Stomach (tissue), 9 donors: ENCODE measurements around the gene APEX2. TPM values are rescaled to one million over a fixed set of nuclear protein-coding genes. Genes with fewer than 3 reads are reported as not detected.

Experiments used
- DNase-seq, 2 donors: peaks; one replicate each; pipeline versions ENCODE4 v3.0.0 to v3.0.0-alpha.2; 2013 to 2019
- H3K27ac ChIP-seq, 5 donors: fragments of 200-600 bp in 4 of 5; sonication (generic) in 4 of 5; one replicate each; pipeline ENCODE4 v1.5.1; 2013 to 2019; ENCODE audit warnings: mild to moderate bottlenecking in 1 of 5, moderate library complexity in 1 of 5
- H3K27me3 ChIP-seq, 3 donors: fragments of 200-600 bp; sonication (generic); one replicate each; pipeline ENCODE4 v1.5.1; 2017 to 2019; ENCODE audit warnings: mixed run types in 1 of 3
- H3K36me3 ChIP-seq, 4 donors: fragments of 200-600 bp; sonication (generic); 1 replicate in 3 of 4; 2 replicates in 1 of 4; pipeline ENCODE4 v1.5.1; 2016 to 2019
- H3K4me1 ChIP-seq, 4 donors: fragments of 200-600 bp; sonication (generic); one replicate each; pipeline ENCODE4 v1.5.1; 2016 to 2019
- H3K4me3 ChIP-seq, 4 donors: fragments of 200-600 bp; sonication (generic) in 3 of 4; one replicate each; pipeline ENCODE4 v1.5.1; 2016 to 2019; ENCODE audit warnings: mild to moderate bottlenecking in 1 of 4
- H3K9me3 ChIP-seq, 4 donors: fragments of 200-600 bp; sonication (generic); one replicate each; pipeline ENCODE4 v1.5.1; 2016 to 2019
- POLR2AphosphoS5 ChIP-seq, 3 donors: sonication (generic); formaldehyde crosslinking; IDR thresholded peaks; one replicate each; pipeline ENCODE4 v1.6.1; 2016; ENCODE audit warnings: antibody characterized with exemption in 3 of 3
- WGBS, 5 donors: extraction: QIAGEN DNeasy Blood & Tissue Kit in 3 of 5; methylation state at CpG; one replicate each; pipeline versions ENCODE4 v1.1.5 to v1.1.7; 2013 to 2018; 5-methylcytosine and 5-hydroxymethylcytosine counted together
- intact Hi-C: fragments of 100-400 bp; cut with DNase I; formaldehyde crosslinking; loops from one replicate; pipeline ENCODE4 v1.15.1; 2023; ENCODE audit warnings: low total_unique reads
- polyA plus RNA-seq, 3 donors: library from polyadenylated mRNA; stranded (reverse); fragments of 200-250 nt; gene quantifications; one replicate each; pipeline ENCODE4 v1.2.3, GENCODE V29; 2013
- total RNA-seq, 5 donors: library from RNA; depleted of rRNA; stranded (reverse); fragments of >200 nt; gene quantifications; one replicate each; pipeline versions ENCODE4 v1.1.0 to v1.2.3, GENCODE V29; 2014 to 2016
- TF ChIP-seq, protein P1 (sequence below), 7 experiments: fragments of 450-650 bp in 4 of 7; fragments of 200-600 bp in 3 of 7; sonication (generic) in 3 of 7; IDR thresholded peaks; one replicate each; pipeline ENCODE4 v1.5.1; 2016 to 2019; ENCODE audit warnings: antibody characterized with exemption in 7 of 7, control low read depth in 2 of 7, mild to moderate bottlenecking in 1 of 7
- donor health status: healthy with polysubstance abuse.
- donor health status: Bipolar disorder and iron deficiency.
- donor health status: healthy.

APEX2 gene
- total and polyA plus RNA-seq, 8 donors: 0.29 to 11.2 (median 8.3) TPM

DNA sequence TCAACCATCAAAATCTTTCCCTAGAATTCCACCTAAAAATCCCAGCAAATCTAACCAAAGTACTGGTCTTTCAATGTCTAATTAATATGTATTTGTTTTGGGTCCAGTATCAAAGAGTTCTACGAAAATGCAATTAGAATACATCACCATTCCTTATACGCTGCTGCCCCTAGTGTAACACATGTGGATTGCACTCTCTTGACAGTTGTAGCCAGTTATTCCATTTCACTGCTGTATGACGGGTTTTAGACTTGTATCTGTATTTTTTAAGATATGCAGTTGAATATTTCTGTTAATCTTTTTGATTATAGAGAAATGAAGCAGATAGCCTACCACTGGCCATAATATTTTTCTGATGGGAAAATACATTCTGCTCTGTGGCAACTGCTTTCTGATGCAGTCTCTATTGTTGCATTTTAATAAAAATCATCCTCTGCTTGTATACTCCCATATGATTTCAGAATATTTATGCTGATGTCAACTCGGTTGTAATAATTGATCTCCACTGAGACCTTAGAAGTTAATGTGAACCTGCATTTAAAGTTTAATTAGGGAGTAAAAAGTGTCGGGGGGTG is 57.6 kb downstream of the APEX2 start:
- no peaks in the 10 kb centered on the region for H3K36me3 ChIP-seq
- no peaks in the 10 kb centered on the region for H3K27me3 ChIP-seq
- DNase-seq: peak in 1 of 2 donors; percentile 66
- H3K27ac ChIP-seq: no peak overlapping the region
- whole genome bisulfite sequencing, 5 donors: 18 to 21% (median 19%) methylated on average over 5 of the region's 5 CpGs
- peak overlapping the region in 1 of 4 donors; percentile 15 for H3K4me3 ChIP-seq
- TF ChIP-seq, protein P1, sequence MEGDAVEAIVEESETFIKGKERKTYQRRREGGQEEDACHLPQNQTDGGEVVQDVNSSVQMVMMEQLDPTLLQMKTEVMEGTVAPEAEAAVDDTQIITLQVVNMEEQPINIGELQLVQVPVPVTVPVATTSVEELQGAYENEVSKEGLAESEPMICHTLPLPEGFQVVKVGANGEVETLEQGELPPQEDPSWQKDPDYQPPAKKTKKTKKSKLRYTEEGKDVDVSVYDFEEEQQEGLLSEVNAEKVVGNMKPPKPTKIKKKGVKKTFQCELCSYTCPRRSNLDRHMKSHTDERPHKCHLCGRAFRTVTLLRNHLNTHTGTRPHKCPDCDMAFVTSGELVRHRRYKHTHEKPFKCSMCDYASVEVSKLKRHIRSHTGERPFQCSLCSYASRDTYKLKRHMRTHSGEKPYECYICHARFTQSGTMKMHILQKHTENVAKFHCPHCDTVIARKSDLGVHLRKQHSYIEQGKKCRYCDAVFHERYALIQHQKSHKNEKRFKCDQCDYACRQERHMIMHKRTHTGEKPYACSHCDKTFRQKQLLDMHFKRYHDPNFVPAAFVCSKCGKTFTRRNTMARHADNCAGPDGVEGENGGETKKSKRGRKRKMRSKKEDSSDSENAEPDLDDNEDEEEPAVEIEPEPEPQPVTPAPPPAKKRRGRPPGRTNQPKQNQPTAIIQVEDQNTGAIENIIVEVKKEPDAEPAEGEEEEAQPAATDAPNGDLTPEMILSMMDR (IDR thresholded peaks at IDR 0.05): peak in 5 of 7 experiments; percentile 39 to 79 (median 51)
- TF ChIP-seq POLR2AphosphoS5 (IDR thresholded peaks at IDR 0.05): no peak
- peaks cover 0 to 5% (median 2%) of the 10 kb centered on the region in 4 donors for H3K9me3 ChIP-seq
- intact Hi-C loops: no loop called here
- no peaks in the 10 kb centered on the region for H3K4me1 ChIP-seq

Other genes starting within 250 kb of the APEX2 start
- gene ITIH6, start 202.1 kb upstream of the APEX2 start, total RNA-seq: not detected
- not detected for gene ITIH6, start 202.1 kb upstream of the APEX2 start, polyA plus RNA-seq
- gene MAGED2, start 192.6 kb upstream of the APEX2 start, total RNA-seq: 100 to 1,000 TPM in 1 of 5 donors, 10 to 100 TPM in 3, 1 to 10 TPM in 1; 4.1 to 220 (median 85.8) TPM
- 10 to 100 TPM; 48.6 to 76.3 (median 51.9) TPM for gene MAGED2, start 192.6 kb upstream of the APEX2 start, polyA plus RNA-seq
- 10 to 100 TPM in 3 of 5 donors, 1 to 10 TPM in 1, under 1 TPM in 1; 0.45 to 25.3 (median 12.5) TPM for gene TRO, start 79.5 kb upstream of the APEX2 start, total RNA-seq
- gene TRO, start 79.5 kb upstream of the APEX2 start, polyA plus RNA-seq: 1 to 10 TPM; 2.2 to 5.0 (median 3.2) TPM
- gene PFKFB1, start 6.2 kb upstream of the APEX2 start, total RNA-seq: 1 to 10 TPM in 1 of 5 donors, under 1 TPM in 1, not detected in 3; 0.87 to 2.0 TPM
- under 1 TPM in 2 of 3 donors, not detected in 1; 0.25 to 0.28 TPM for gene PFKFB1, start 6.2 kb upstream of the APEX2 start, polyA plus RNA-seq
- gene ALAS2, start 30.6 kb downstream of the APEX2 start, total RNA-seq: 10 to 100 TPM in 1 of 5 donors, not detected in 4; 18.4 TPM
- gene ALAS2, start 30.6 kb downstream of the APEX2 start, polyA plus RNA-seq: not detected
- not detected for gene PAGE2B, start 74.7 kb downstream of the APEX2 start, total RNA-seq
- gene PAGE2B, start 74.7 kb downstream of the APEX2 start, polyA plus RNA-seq: 1 to 10 TPM in 1 of 3 donors, not detected in 2; 3.7 TPM
- not detected for gene PAGE2, start 88.7 kb downstream of the APEX2 start, total RNA-seq
- gene PAGE2, start 88.7 kb downstream of the APEX2 start, polyA plus RNA-seq: not detected
- not detected for gene PAGE5, start 220.0 kb downstream of the APEX2 start, total RNA-seq
- gene PAGE5, start 220.0 kb downstream of the APEX2 start, polyA plus RNA-seq: not detected